ENCODE data around the gene VPS13D.

DNA sequence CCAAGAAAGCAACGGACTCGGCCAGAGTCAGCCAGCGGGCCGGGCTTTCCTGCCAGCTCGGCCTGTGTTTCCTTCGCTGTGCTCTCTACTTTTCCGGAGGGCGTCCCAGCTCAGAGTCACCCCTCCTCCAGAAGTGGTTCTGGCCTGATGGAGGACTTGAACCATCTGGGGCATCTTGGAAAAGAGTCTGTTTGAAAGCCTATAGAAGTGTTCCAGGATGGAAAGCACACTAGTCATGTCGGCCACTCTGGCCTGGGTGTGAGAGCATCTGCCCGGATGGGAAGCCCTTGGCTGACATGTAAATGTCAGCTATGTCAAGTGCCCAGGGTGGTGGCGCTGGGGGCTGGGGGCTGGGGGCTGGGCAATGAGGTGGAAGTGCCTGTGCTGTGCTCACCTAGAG is 274.8 kb downstream of the VPS13D start:
- TF ChIP-seq YY1 (IDR thresholded peaks at IDR 0.05; ENCODE audit: low read depth) (no peak), FOXM1 (IDR thresholded peaks at IDR 0.05; ENCODE audit: borderline replicate concordance, low read depth) (no peak), CREB1 (IDR thresholded peaks at IDR 0.05; ENCODE audit: low read depth) (no peak)
